ENCODE results near the gene GNG10. TPM values are rescaled to one million over a fixed set of nuclear protein-coding genes. Genes with fewer than 3 reads are reported as not detected.

Gene GNG10
- total and polyA plus RNA-seq, 4 donors: 15.9 to 24.3 (median 21.3) TPM

- peak overlapping the region in 1 of 2 donors; percentile 89 for H3K27ac ChIP-seq (ENCODE audit: low read depth in 1 of 2, low read length in 2 of 2)
- TF ChIP-seq REST (IDR thresholded peaks at IDR 0.05) (no peak), JUND (IDR thresholded peaks at IDR 0.05) (no peak), MAX (IDR thresholded peaks at IDR 0.05) (no peak), HNF4G (IDR thresholded peaks at IDR 0.05) (no peak), ATF3 (IDR thresholded peaks at IDR 0.05) (no peak), CTCF (IDR thresholded peaks at IDR 0.05; ENCODE audit: low read depth, low read length, missing input control) (no peak), ZBTB33 (IDR thresholded peaks at IDR 0.05) (no peak), SP1 (IDR thresholded peaks at IDR 0.05) (no peak), RXRA (IDR thresholded peaks at IDR 0.05) (no peak), GABPA (IDR thresholded peaks at IDR 0.05 in 1 of 2, conservative IDR thresholded peaks at IDR 0.05 in 1 of 2) (no peak), HNF4A (conservative IDR thresholded peaks at IDR 0.05) (no peak), EGR1 (IDR thresholded peaks at IDR 0.05; ENCODE audit: low read depth in 2 of 2) (no peak), FOXA1 (IDR thresholded peaks at IDR 0.05) (no peak), NR2F2 (IDR thresholded peaks at IDR 0.05) (no peak), RAD21 (IDR thresholded peaks at IDR 0.05) (no peak), FOXA2 (IDR thresholded peaks at IDR 0.05) (no peak), TAF1 (conservative IDR thresholded peaks at IDR 0.05) (no peak), YY1 (IDR thresholded peaks at IDR 0.05) (no peak)
- DNase-seq (ENCODE audit: low spot score): no peak
- H3K27me3 ChIP-seq (ENCODE audit: control insufficient read depth in 4 of 4, insufficient read depth in 4 of 4, low read length in 3 of 4): no peaks in the 10 kb centered on the region
- 85% methylated on average over 7 of the region's 7 CpGs for WGBS
- H3K36me3 ChIP-seq (ENCODE audit: control insufficient read depth in 4 of 4, insufficient read depth in 3 of 4, low read depth in 1 of 4, low read length in 3 of 4): no peaks in the 10 kb centered on the region
- H3K4me1 ChIP-seq (ENCODE audit: control insufficient read depth in 4 of 4, insufficient read depth in 4 of 4, low read length in 3 of 4): peaks cover 5 to 50% (median 23%) of the 10 kb centered on the region in 4 donors
- no peak overlapping the region for H3K4me3 ChIP-seq (ENCODE audit: low read depth in 1 of 3, low read length in 3 of 3)
- no peak overlapping the region for H3K9ac ChIP-seq (ENCODE audit: low read depth in 1 of 2, low read length in 2 of 2)
- H3K9me3 ChIP-seq (ENCODE audit: control insufficient read depth in 4 of 4, low read length in 3 of 4): no peaks in the 10 kb centered on the region
These were observed 33.0 kb upstream of the GNG10 start for GRCh38 chr9:111628411-111628810.

All from liver (tissue), 9 donors.